Ovary (tissue), 3 donors: ENCODE measurements around the gene TMED1.

Experiments
- EP300 ChIP-seq: sonication (generic); formaldehyde crosslinking; IDR thresholded peaks from one replicate; pipeline ENCODE4 v1.6.1; 2017; ENCODE audit warnings: antibody characterized with exemption
- POLR2A ChIP-seq: fragments of 450-650 bp; IDR thresholded peaks from one replicate; pipeline ENCODE4 v1.6.1; 2017; ENCODE audit warnings: antibody characterized with exemption, mild to moderate bottlenecking, moderate library complexity
- TF ChIP-seq, protein P1 (sequence below), 3 donors: fragments of 450-650 bp in 2 of 3; fragments of 200-600 bp in 1 of 3; IDR thresholded peaks; one replicate each; pipeline versions ENCODE4 v1.5.1 to v1.8.0; 2016 to 2022; ENCODE audit warnings: antibody characterized with exemption in 3 of 3, mild to moderate bottlenecking in 1 of 3
- donor health status: DM: no; HTN: no; CAD: no.

DNA sequence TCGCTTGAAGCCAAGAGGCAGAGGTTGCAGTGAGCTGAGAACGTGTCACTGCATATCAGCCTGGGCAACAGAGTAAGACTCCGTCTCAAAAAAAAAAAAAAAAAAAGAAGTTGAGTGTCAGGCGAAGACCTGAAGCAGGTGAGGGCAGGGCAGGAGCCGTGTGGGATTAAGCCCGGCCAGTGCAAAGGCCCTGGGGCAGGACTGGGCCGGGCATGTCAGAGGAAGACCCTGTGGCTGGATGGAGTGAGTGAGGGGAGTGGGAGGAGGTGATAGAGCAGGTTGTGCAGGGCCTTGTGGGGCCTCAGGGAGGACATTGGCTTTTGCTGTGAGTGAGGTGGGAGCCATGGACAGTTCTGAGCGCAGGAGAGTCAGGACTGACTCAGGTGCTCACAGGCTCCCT is 47.9 kb downstream of the TMED1 start:
- TF ChIP-seq POLR2A (no peak), EP300 (no peak)
- TF ChIP-seq, protein P1, sequence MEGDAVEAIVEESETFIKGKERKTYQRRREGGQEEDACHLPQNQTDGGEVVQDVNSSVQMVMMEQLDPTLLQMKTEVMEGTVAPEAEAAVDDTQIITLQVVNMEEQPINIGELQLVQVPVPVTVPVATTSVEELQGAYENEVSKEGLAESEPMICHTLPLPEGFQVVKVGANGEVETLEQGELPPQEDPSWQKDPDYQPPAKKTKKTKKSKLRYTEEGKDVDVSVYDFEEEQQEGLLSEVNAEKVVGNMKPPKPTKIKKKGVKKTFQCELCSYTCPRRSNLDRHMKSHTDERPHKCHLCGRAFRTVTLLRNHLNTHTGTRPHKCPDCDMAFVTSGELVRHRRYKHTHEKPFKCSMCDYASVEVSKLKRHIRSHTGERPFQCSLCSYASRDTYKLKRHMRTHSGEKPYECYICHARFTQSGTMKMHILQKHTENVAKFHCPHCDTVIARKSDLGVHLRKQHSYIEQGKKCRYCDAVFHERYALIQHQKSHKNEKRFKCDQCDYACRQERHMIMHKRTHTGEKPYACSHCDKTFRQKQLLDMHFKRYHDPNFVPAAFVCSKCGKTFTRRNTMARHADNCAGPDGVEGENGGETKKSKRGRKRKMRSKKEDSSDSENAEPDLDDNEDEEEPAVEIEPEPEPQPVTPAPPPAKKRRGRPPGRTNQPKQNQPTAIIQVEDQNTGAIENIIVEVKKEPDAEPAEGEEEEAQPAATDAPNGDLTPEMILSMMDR (IDR thresholded peaks at IDR 0.05) = no peak
